C1 segment of cervical spinal cord (tissue), 14 donors: Measurements from ENCODE around the gene DCPS.
A peak's percentile ranks its signal among the peaks of the same experiment; 100 is the strongest.

Experiments
- DNase-seq, 14 donors: peaks; one replicate each; lab custom pipeline; 2025; lab: John Stamatoyannopoulos, UW

The DCPS gene

GRCh38 chr11:126328001-126328390 is 24.1 kb downstream of the DCPS start:
- DNase-seq = no peak

- DNase-seq = no peak
Observed at GRCh38 chr11:126328444-126328843, 24.6 kb downstream of the DCPS start.

- DNase-seq = no peak
Observed at GRCh38 chr11:126328938-126329643, 25.2 kb downstream of the DCPS start.

- no peak for DNase-seq
Observed at GRCh38 chr11:126329644-126330211, 25.9 kb downstream of the DCPS start.

GRCh38 chr11:126331286-126331685 is 27.4 kb downstream of the DCPS start:
- no peak for DNase-seq

GRCh38 chr11:126332221-126332711 is 28.4 kb downstream of the DCPS start:
- peak in 2 of 14 donors; percentile 58 to 74 for DNase-seq

- DNase-seq = no peak
Observed at GRCh38 chr11:126333142-126333541, 29.3 kb downstream of the DCPS start.

- DNase-seq = no peak
Observed at GRCh38 chr11:126334659-126335462, 31.0 kb downstream of the DCPS start.

GRCh38 chr11:126335463-126335760 is 31.6 kb downstream of the DCPS start:
- no peak for DNase-seq

GRCh38 chr11:126336138-126336541 is 32.3 kb downstream of the DCPS start:
- DNase-seq = no peak

- no peak for DNase-seq
Observed at GRCh38 chr11:126336671-126337101, 32.8 kb downstream of the DCPS start.

GRCh38 chr11:126337126-126337473 is 33.2 kb downstream of the DCPS start:
- no peak for DNase-seq

GRCh38 chr11:126337474-126338241 is 33.8 kb downstream of the DCPS start:
- DNase-seq = no peak

- no peak for DNase-seq
Observed at GRCh38 chr11:126338346-126339055, 34.6 kb downstream of the DCPS start.

- DNase-seq = no peak
Observed at GRCh38 chr11:126339073-126339862, 35.4 kb downstream of the DCPS start.

GRCh38 chr11:126339863-126340434 is 36.1 kb downstream of the DCPS start:
- no peak for DNase-seq

- no peak for DNase-seq
Observed at GRCh38 chr11:126340960-126341606, 37.2 kb downstream of the DCPS start.

GRCh38 chr11:126341760-126342161 is 37.9 kb downstream of the DCPS start:
- no peak for DNase-seq

- no peak for DNase-seq
Observed at GRCh38 chr11:126343051-126343450, 39.2 kb downstream of the DCPS start.
